ENCODE data around the gene PRMT1. TPM values are rescaled to one million over a fixed set of nuclear protein-coding genes. Genes with fewer than 3 reads are reported as not detected.

Gene PRMT1
- total and polyA plus RNA-seq, 2 of the 13 experiments (the other 11 are each of a cell fraction or from before 2014, with no cell fraction given) = 324 to 374 TPM

GRCh38 chr19:49727217-49728030 is 50.4 kb downstream of the PRMT1 start:
- no peak for FAIRE-seq
- no peak overlapping the region for H3K4me2 ChIP-seq (ENCODE audit: low read depth, low read length)

GRCh38 chr19:49730166-49730565 is 53.1 kb downstream of the PRMT1 start:
- BruUV-seq (replicated peaks) = no TSS peak
- WGBS (ENCODE audit: low lambda C conversion rate) = 47% methylated on average over 3 of the region's 5 CpGs
- Histone ChIP-seq H3K4me2 (ENCODE audit: low read depth, low read length) (no peak overlapping the region), H4K20me1 (ENCODE audit: insufficient read depth, low read length) (no peaks in the 10 kb centered on the region), H3K27me3 (ENCODE audit: control insufficient read depth in 1 of 2, insufficient read depth in 2 of 2, low read length in 2 of 2) (0 out of 5 replicates have a peak, but pooled peaks cover 0 to 1% of the 10 kb centered on the region in 2 experiments), H2AFZ (ENCODE audit: low read length) (no peak overlapping the region), H3K4me3 (replicated peaks in 1 of 3; ENCODE audit: insufficient read depth in 1 of 3, low read depth in 2 of 3, low read length in 3 of 3) (no peak overlapping the region), H3K9me3 (ENCODE audit: low read length) (no peaks in the 10 kb centered on the region), H3K79me2 (ENCODE audit: insufficient read depth, low read length) (no peaks in the 10 kb centered on the region), H3K27ac (ENCODE audit: extremely low read length, insufficient read depth, low read length) (no peak overlapping the region), H3K36me3 (replicated peaks in 1 of 2; ENCODE audit: control insufficient read depth in 1 of 2, insufficient read depth in 2 of 2, low read length in 2 of 2) (no peaks in the 10 kb centered on the region), H3K4me1 (ENCODE audit: insufficient read depth, low read length) (no peaks in the 10 kb centered on the region), H3K9ac (ENCODE audit: insufficient read depth, low read depth, low read length) (no peak overlapping the region)
- CTCF ChIA-PET (ENCODE audit: low intra/inter-chr PET ratio, low total read pairs) = no interaction called here
- TF ChIP-seq STAT5B (CRISPR knock-in tag; IDR thresholded peaks at IDR 0.05) (no peak), ZBTB43 (CRISPR knock-in tag; conservative IDR thresholded peaks at IDR 0.05) (no peak), NCOA1 (CRISPR knock-in tag; IDR thresholded peaks at IDR 0.05) (no peak), ZNF234 (CRISPR knock-in tag; conservative IDR thresholded peaks at IDR 0.05) (no peak), ATF7 (IDR thresholded peaks at IDR 0.05) (no peak), ATF7 (CRISPR knock-in tag; IDR thresholded peaks at IDR 0.05) (no peak), HNRNPH1 (optimal IDR thresholded peaks at IDR 0.05; ENCODE audit: low read depth, low read length) (no peak), ZNF737 (CRISPR knock-in tag; IDR thresholded peaks at IDR 0.05; ENCODE audit: borderline replicate concordance) (no peak), CEBPB (IDR thresholded peaks at IDR 0.05; ENCODE audit: borderline replicate concordance, low read depth, low read length) (no peak), SP2 (CRISPR knock-in tag; IDR thresholded peaks at IDR 0.05) (no peak), GATA4 (IDR thresholded peaks at IDR 0.05; ENCODE audit: borderline replicate concordance, low read depth) (no peak), PRDM4 (CRISPR knock-in tag; IDR thresholded peaks at IDR 0.05; ENCODE audit: borderline replicate concordance) (no peak), GATAD2A (CRISPR knock-in tag; IDR thresholded peaks at IDR 0.05) (no peak), HDAC2 (CRISPR knock-in tag; IDR thresholded peaks at IDR 0.05) (no peak), NRL (CRISPR knock-in tag; IDR thresholded peaks at IDR 0.05; ENCODE audit: borderline replicate concordance) (no peak)
- ATAC-seq = no peak
- POLR2A ChIA-PET = no interaction called here
- in situ Hi-C loops (cut with HindIII; ENCODE audit: extremely low pct_ligation_motif_present, low pct_unique_long_range_greater_than_20kb) = no loop called here
- no peak for FAIRE-seq
- intact Hi-C loops (cut with micrococcal nuclease; ENCODE audit: unreplicated experiment) = no loop called here
- no peak for DNase-seq (ENCODE audit: low spot score)

More at GRCh38 chr19:49727217-49728030, 50.4 kb downstream of the PRMT1 start:
- ATAC-seq = no peak
- WGBS (ENCODE audit: low lambda C conversion rate) = 66% methylated on average over 23 of the region's 23 CpGs
- intact Hi-C loops (cut with micrococcal nuclease; ENCODE audit: unreplicated experiment) = no loop called here
- H3K27me3 ChIP-seq (ENCODE audit: control insufficient read depth in 1 of 2, insufficient read depth in 2 of 2, low read length in 2 of 2) = 0 out of 5 replicates have a peak, but pooled peaks cover 0 to 1% of the 10 kb centered on the region in 2 experiments
- in situ Hi-C loops (cut with HindIII; ENCODE audit: extremely low pct_ligation_motif_present, low pct_unique_long_range_greater_than_20kb) = no loop called here
- no peak overlapping the region for H3K27ac ChIP-seq (ENCODE audit: extremely low read length, insufficient read depth, low read length)
- no peaks in the 10 kb centered on the region for H4K20me1 ChIP-seq (ENCODE audit: insufficient read depth, low read length)
- no peak for DNase-seq (ENCODE audit: low spot score)
- no peaks in the 10 kb centered on the region for H3K4me1 ChIP-seq (ENCODE audit: insufficient read depth, low read length)
- no TSS peak for BruUV-seq (replicated peaks)
- H3K4me3 ChIP-seq (replicated peaks in 1 of 3; ENCODE audit: insufficient read depth in 1 of 3, low read depth in 2 of 3, low read length in 3 of 3) = no peak overlapping the region
- H3K9me3 ChIP-seq (ENCODE audit: low read length) = no peaks in the 10 kb centered on the region
- H3K79me2 ChIP-seq (ENCODE audit: insufficient read depth, low read length) = no peaks in the 10 kb centered on the region
- no peak overlapping the region for H2AFZ ChIP-seq (ENCODE audit: low read length)
- no peak overlapping the region for H3K9ac ChIP-seq (ENCODE audit: insufficient read depth, low read depth, low read length)
- TF ChIP-seq POGZ (CRISPR knock-in tag; IDR thresholded peaks at IDR 0.05) = no peak
- TF ChIP-seq ATM (IDR thresholded peaks at IDR 0.05; ENCODE audit: borderline replicate concordance) = no peak
- TF ChIP-seq ZSCAN20 (CRISPR knock-in tag; IDR thresholded peaks at IDR 0.05; ENCODE audit: borderline replicate concordance) = no peak
- TF ChIP-seq ZNF3 (CRISPR knock-in tag; IDR thresholded peaks at IDR 0.05) = no peak
- POLR2A ChIA-PET = no interaction called here
- CTCF ChIA-PET (ENCODE audit: low intra/inter-chr PET ratio, low total read pairs) = no interaction called here
- H3K36me3 ChIP-seq (replicated peaks in 1 of 2; ENCODE audit: control insufficient read depth in 1 of 2, insufficient read depth in 2 of 2, low read length in 2 of 2) = no peaks in the 10 kb centered on the region

Data from HepG2 (cell line).